ENCODE results near the gene CAPN12. TPM values are rescaled to one million over a fixed set of nuclear protein-coding genes. Genes with fewer than 3 reads are reported as not detected.
"Not testable (repeated sequence)": the region's sequence is repeated elsewhere in the genome, so short reads cannot be mapped to it uniquely, and the experiment has no call there.

CAPN12 gene, protein sequence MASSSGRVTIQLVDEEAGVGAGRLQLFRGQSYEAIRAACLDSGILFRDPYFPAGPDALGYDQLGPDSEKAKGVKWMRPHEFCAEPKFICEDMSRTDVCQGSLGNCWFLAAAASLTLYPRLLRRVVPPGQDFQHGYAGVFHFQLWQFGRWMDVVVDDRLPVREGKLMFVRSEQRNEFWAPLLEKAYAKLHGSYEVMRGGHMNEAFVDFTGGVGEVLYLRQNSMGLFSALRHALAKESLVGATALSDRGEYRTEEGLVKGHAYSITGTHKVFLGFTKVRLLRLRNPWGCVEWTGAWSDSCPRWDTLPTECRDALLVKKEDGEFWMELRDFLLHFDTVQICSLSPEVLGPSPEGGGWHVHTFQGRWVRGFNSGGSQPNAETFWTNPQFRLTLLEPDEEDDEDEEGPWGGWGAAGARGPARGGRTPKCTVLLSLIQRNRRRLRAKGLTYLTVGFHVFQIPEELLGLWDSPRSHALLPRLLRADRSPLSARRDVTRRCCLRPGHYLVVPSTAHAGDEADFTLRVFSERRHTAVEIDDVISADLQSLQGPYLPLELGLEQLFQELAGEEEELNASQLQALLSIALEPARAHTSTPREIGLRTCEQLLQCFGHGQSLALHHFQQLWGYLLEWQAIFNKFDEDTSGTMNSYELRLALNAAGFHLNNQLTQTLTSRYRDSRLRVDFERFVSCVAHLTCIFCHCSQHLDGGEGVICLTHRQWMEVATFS
- total RNA-seq (10 to 100 TPM; 16.8 to 19.5 TPM), polyA plus RNA-seq (1 to 10 TPM; 3.9 to 9.9 TPM)

DNA sequence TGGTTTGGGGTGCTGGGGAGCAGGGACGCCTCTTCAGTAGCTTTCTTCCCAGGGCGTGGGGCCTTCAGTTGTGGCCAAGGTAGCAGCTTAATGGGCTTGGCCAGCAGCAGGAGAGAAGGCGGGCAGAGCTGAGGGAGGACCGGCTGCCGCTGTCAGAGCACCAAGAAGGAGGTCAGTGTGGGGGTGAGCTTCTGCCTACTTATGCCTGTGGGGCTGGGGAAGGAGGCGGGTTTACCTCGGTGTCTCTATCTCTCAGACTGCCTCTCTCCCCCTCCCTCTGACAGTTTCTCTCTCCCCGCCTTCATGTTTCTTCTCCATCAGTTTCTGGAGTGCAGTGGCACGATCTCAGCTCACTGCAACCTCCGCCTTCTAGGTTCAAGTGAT is at the start of gene CAPN12:
TSS of gene CAPN12 (minus strand) at position 177 of the 384 bp plus-strand sequence. CDS start 309 bp downstream, outside the sequence.
- H3K27ac Mint-ChIP-seq = peak within 1 kb of the TSS in 1 of 7 donors; percentile 22
- Histone ChIP-seq H3K4me1 (ENCODE audit: insufficient read depth, low read length) (peaks cover 10% of the 10 kb centered on the region), H3K4me3 (ENCODE audit: low read length in 2 of 2) (no peak within 1 kb of the TSS), H3K36me3 (ENCODE audit: insufficient read depth, low read length) (no peaks in the 10 kb centered on the region), H3K27me3 (ENCODE audit: insufficient read depth, low read length) (no peaks in the 10 kb centered on the region), H3K9me3 (ENCODE audit: control insufficient read depth in 1 of 2, low read length in 2 of 2) (no peaks in the 10 kb centered on the region), H3K27ac (ENCODE audit: low read depth, low read length) (no peak within 1 kb of the TSS)
- H3K36me3 Mint-ChIP-seq = no peaks in the 10 kb centered on the region
- no peaks in the 10 kb centered on the region for H3K27me3 Mint-ChIP-seq
- no peak for DNase-seq
- intact Hi-C loops (cut with micrococcal nuclease) = no loop called here
- peaks cover 5 to 9% (median 7%) of the 10 kb centered on the region in 4 donors for H3K4me1 Mint-ChIP-seq
- ChIA-PET CTCF (ENCODE audit: partially characterized antibody) (no interaction called here), POLR2A (ENCODE audit: partially characterized antibody) (interaction anchor here (1.0 to 1.3 kb wide), 3 partner anchors 9 to 186 kb away, joined by 3 to 4 read pairs (median 3); partner anchors contain the start of genes MRPS12 and SARS2)
- H3K9me3 Mint-ChIP-seq = no peaks in the 10 kb centered on the region
- H3K4me3 Mint-ChIP-seq = peak within 1 kb of the TSS in 1 of 8 donors; percentile 26

DNA sequence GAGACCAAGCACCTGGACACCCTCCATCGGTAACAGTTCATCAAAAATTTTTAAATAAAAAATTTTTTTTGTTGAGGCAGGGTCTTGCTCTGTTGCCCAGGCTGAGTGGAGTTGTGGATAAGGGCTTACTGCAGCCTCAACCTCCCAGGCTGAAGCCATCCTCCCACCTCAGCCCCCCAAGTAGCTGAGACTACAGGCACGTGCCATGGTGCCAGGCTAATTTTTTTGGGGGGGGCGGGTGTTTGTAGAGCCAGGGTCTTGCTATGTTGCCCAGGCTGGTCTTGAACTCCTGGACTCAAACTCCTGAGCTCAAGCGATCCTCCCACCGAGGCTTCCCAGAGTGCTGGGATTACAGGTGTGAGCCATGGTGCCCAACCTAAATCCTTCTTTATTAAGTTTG is 49.4 kb upstream of the CAPN12 start:
- no peaks in the 10 kb centered on the region for H3K36me3 ChIP-seq (ENCODE audit: insufficient read depth, low read length)
- CTCF ChIA-PET (ENCODE audit: partially characterized antibody) = no interaction called here
- Mint-ChIP-seq H3K4me3 (peak overlapping the region in 3 of 8 donors; percentile 31 to 78 (median 78)), H3K27me3 (no peaks in the 10 kb centered on the region), H3K4me1 (peaks cover 0 to 5% (median 4%) of the 10 kb centered on the region in 4 donors), H3K36me3 (no peaks in the 10 kb centered on the region), H3K9me3 (no peaks in the 10 kb centered on the region), H3K27ac (peak overlapping the region in 2 of 7 donors; percentile 64 to 70)
- no peak overlapping the region for H3K4me3 ChIP-seq (ENCODE audit: low read length in 2 of 2)
- H3K9me3 ChIP-seq (ENCODE audit: control insufficient read depth in 1 of 2, low read length in 2 of 2) = no peaks in the 10 kb centered on the region
- POLR2A ChIA-PET (ENCODE audit: partially characterized antibody) = interaction anchor here (1.1 to 1.8 kb wide), 3 partner anchors 38 to 85 kb away, joined by 3 to 5 read pairs (median 4); partner anchors contain the start of genes ECH1 and RINL
- intact Hi-C loops (cut with micrococcal nuclease) = no loop called here
- DNase-seq = no peak
- H3K27ac ChIP-seq (ENCODE audit: low read depth, low read length) = no peak overlapping the region
- H3K4me1 ChIP-seq (ENCODE audit: insufficient read depth, low read length) = no peaks in the 10 kb centered on the region
- no peaks in the 10 kb centered on the region for H3K27me3 ChIP-seq (ENCODE audit: insufficient read depth, low read length)

DNA sequence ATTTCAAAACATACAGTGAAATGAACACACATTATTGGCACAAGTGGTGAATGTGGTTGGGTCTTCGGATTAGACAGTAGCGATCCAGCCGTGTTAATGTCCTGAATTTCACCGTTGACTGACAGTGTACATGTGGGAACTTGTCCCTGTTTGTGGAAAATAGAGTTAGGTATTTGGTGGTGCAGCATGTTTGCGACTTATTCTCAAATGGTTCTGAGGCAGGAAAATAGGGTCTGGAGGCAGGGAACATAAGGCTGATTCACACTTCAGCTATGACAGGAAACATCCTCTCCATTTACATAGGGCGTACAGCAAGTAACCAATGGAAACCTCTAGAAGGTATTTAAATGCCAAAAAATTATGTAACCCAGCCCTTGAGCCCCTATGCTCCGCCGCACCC is 48.9 kb upstream of the CAPN12 start:
- Mint-ChIP-seq H3K4me1 (peaks cover 0 to 5% (median 5%) of the 10 kb centered on the region in 4 donors), H3K27ac (peak overlapping the region in 3 of 7 donors; percentile 64 to 84 (median 68)), H3K36me3 (no peaks in the 10 kb centered on the region), H3K9me3 (no peaks in the 10 kb centered on the region), H3K4me3 (peak overlapping the region; percentile 30 to 78 (median 74)), H3K27me3 (no peaks in the 10 kb centered on the region)
- Histone ChIP-seq H3K4me3 (ENCODE audit: low read length in 2 of 2) (no peak overlapping the region), H3K9me3 (ENCODE audit: control insufficient read depth in 1 of 2, low read length in 2 of 2) (no peaks in the 10 kb centered on the region), H3K27ac (ENCODE audit: low read depth, low read length) (no peak overlapping the region), H3K36me3 (ENCODE audit: insufficient read depth, low read length) (no peaks in the 10 kb centered on the region), H3K4me1 (ENCODE audit: insufficient read depth, low read length) (no peaks in the 10 kb centered on the region), H3K27me3 (ENCODE audit: insufficient read depth, low read length) (no peaks in the 10 kb centered on the region)
- intact Hi-C loops (cut with micrococcal nuclease) = no loop called here
- POLR2A ChIA-PET (ENCODE audit: partially characterized antibody) = interaction anchor here (0.6 to 1.8 kb wide), 6 partner anchors 19 to 85 kb away, joined by 3 to 5 read pairs (median 4); partner anchors contain the start of genes ECH1 and RINL
- CTCF ChIA-PET (ENCODE audit: partially characterized antibody) = interaction anchor here (1.0 kb wide), 2 partner anchors 24 to 76 kb away, joined by 3 to 5 read pairs; no protein-coding TSS in a partner anchor
- no peak for DNase-seq

DNA sequence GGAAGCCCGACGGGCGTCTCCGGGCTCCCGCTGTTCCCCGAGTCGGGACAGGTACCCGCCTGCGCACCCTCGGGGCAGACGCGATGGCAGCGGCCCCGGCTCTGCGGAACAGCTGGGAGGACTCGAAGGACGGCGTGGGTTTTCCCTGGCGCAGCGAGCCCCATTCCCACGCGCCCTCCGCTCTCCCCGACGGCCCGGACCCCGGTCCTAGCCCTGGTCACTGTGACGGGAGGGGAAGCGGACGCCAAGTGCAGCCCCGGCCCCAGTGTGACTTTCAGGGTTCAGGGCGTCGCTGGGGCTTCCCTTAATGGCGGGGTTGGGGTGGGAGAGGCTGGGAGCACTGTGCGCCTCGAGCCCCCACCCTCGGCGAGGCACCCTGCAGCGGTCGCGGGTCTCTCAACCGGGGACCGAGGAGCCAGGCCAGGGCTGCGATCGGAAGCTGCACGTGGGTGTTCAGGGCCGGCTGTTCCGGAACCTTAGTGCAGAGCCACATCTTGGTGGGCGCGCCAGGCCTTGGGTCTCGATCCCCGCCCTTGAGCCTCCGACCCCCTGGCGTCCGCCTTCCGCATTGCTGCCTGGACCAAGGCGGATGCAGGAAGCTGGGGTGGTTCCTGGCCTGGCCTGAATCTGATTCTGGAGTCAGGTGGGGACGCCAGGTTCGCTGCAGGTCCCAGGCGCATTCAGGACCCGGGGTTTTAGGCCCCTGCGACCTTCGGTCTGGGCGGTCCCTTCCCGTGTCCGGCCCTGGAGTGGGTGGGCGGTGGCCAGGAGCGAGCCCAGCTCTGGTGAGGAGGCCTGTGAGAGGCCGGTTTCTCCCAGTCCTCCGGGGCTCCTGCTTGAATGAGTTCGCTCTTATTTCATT is 48.2 kb upstream of the CAPN12 start:
- no peaks in the 10 kb centered on the region for H3K9me3 ChIP-seq (ENCODE audit: control insufficient read depth in 1 of 2, low read length in 2 of 2)
- Mint-ChIP-seq H3K4me1 (peaks cover 0 to 7% (median 5%) of the 10 kb centered on the region in 4 donors), H3K36me3 (no peaks in the 10 kb centered on the region), H3K27me3 (no peaks in the 10 kb centered on the region), H3K9me3 (no peaks in the 10 kb centered on the region), H3K4me3 (peak overlapping the region; percentile 32 to 78 (median 74)), H3K27ac (peak overlapping the region in 2 of 7 donors; percentile 65 to 84)
- ChIA-PET CTCF (ENCODE audit: partially characterized antibody) (interaction anchor here (1.0 kb wide), 2 partner anchors 23 to 77 kb away, joined by 3 to 5 read pairs; no protein-coding TSS in a partner anchor), POLR2A (ENCODE audit: partially characterized antibody) (interaction anchor here (0.6 to 1.7 kb wide), 4 partner anchors 18 to 77 kb away, joined by 3 to 5 read pairs (median 4); partner anchors contain the start of gene ECH1)
- DNase-seq = peak in 3 of 5 donors; percentile 5 to 17 (median 15)
- no peaks in the 10 kb centered on the region for H3K27me3 ChIP-seq (ENCODE audit: insufficient read depth, low read length)
- H3K36me3 ChIP-seq (ENCODE audit: insufficient read depth, low read length) = no peaks in the 10 kb centered on the region
- H3K27ac ChIP-seq (ENCODE audit: low read depth, low read length) = no peak overlapping the region
- intact Hi-C loops (cut with micrococcal nuclease) = no loop called here
- no peaks in the 10 kb centered on the region for H3K4me1 ChIP-seq (ENCODE audit: insufficient read depth, low read length)
- peak overlapping the region in 1 of 2 donors; percentile 14 for H3K4me3 ChIP-seq (ENCODE audit: low read length in 2 of 2)

DNA sequence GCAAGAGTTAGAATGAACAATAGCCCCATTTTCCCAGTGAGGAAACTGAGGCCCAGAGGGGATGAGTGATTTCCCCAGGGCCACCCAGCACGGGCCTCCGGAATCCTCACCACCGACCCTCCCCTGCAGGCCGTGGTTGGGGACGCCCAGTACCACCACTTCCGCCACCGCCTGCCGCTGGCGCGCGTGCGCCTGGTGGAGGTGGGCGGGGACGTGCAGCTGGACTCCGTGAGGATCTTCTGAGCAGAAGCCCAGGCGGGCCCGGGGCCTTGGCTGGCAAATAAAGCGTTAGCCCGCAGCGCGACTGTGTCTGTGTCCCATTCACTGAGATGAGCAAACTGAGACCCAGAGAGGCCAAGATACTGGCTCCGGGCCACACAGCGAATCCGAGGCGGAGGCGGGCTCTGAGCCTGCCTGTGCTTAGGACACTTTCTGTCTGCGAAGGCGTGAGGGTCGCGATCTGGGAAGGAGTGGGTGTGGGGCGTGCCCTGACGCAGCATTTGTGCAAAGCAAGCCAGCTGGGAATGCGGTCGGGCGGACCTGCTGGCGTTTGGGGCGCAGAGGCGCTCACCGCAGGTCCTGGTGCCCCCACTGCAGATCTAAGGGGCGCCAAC is 47.3 kb upstream of the CAPN12 start:
- CTCF ChIA-PET (ENCODE audit: partially characterized antibody); H3K27me3 Mint-ChIP-seq; intact Hi-C loops (cut with micrococcal nuclease); DNase-seq; H3K27me3 ChIP-seq (ENCODE audit: insufficient read depth, low read length); H3K4me3 ChIP-seq (ENCODE audit: low read length in 2 of 2); H3K4me1 Mint-ChIP-seq; H3K9me3 ChIP-seq (ENCODE audit: control insufficient read depth in 1 of 2, low read length in 2 of 2); H3K27ac Mint-ChIP-seq; H3K36me3 ChIP-seq (ENCODE audit: insufficient read depth, low read length); H3K36me3 Mint-ChIP-seq; H3K27ac ChIP-seq (ENCODE audit: low read depth, low read length); H3K9me3 Mint-ChIP-seq; H3K4me1 ChIP-seq (ENCODE audit: insufficient read depth, low read length): not testable (repeated sequence)
- POLR2A ChIA-PET (ENCODE audit: partially characterized antibody) = interaction anchor here (1.7 kb wide), 1 partner anchor 78 kb away, joined by 5 read pairs; no protein-coding TSS in a partner anchor
- peak overlapping the region in 1 of 8 donors; percentile 34 for H3K4me3 Mint-ChIP-seq

DNA sequence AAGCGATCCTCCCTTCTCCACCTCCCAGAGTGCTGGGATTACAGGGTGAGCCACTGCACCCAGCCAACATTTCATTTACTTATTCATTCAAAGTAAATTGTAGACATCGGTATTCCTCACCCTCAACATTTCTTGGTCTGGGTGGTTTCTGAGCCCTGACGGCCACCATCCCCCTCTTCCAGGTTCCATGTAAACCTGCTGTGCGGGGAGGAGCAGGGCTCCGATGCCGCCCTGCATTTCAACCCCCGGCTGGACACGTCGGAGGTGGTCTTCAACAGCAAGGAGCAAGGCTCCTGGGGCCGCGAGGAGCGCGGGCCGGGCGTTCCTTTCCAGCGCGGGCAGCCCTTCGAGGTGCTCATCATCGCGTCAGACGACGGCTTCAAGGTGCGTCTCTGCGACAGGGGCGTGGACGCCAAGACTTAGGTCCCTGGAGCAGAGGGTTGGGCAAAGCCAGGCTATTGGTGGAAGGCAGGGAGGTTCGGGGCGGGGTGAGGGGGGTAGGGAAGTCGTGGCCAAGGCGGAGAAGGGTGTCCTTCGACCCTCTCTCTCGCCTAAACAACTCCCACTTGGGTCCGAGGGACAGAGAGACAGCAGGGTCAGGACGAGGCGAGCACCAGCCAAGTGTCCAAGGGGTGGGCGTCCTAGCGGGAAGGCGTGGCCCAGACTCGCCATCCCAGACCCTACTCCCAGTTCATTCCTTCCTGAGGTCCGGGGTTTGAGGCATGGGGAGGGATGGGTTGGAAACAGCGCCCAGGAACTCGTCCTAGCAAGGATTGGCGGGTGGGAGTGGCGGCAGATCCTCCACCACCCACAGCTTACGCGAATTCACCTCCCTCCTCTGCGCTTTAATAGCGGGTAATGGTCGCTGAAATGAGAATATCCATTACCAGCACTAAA is 46.5 kb upstream of the CAPN12 start:
- H3K4me3 ChIP-seq (ENCODE audit: low read length in 2 of 2); POLR2A ChIA-PET (ENCODE audit: partially characterized antibody); H3K27me3 Mint-ChIP-seq; H3K36me3 Mint-ChIP-seq; H3K27me3 ChIP-seq (ENCODE audit: insufficient read depth, low read length); H3K27ac Mint-ChIP-seq; CTCF ChIA-PET (ENCODE audit: partially characterized antibody); H3K36me3 ChIP-seq (ENCODE audit: insufficient read depth, low read length); H3K9me3 Mint-ChIP-seq; H3K4me1 ChIP-seq (ENCODE audit: insufficient read depth, low read length); H3K27ac ChIP-seq (ENCODE audit: low read depth, low read length); H3K4me1 Mint-ChIP-seq; intact Hi-C loops (cut with micrococcal nuclease); H3K9me3 ChIP-seq (ENCODE audit: control insufficient read depth in 1 of 2, low read length in 2 of 2): not testable (repeated sequence)
- H3K4me3 Mint-ChIP-seq = peak overlapping the region in 1 of 8 donors; percentile 34
- peak in 2 of 5 donors; percentile 6 to 13 for DNase-seq
